GM19324 (cell line): ENCODE results near the gene WASF2.
"Not testable (repeated sequence)": the region's sequence is repeated elsewhere in the genome, so short reads cannot be mapped to it uniquely, and the experiment has no call there.

Source experiments
- ATAC-seq: cut with Tn5 transposase; IDR thresholded peaks from one replicate; pipeline ENCODE4 v1.9.1; 2021; ENCODE audit warnings: mild to moderate bottlenecking, moderate library complexity; ENCODE audit not compliant: unreplicated experiment, low FRiP score

The WASF2 gene

GRCh38 chr1:27489973-27490741, at the start of gene WASF2:
Gene WASF2, minus strand, starts transcription at chr1:27490167. Its CDS starts 61,277 bp downstream, at chr1:27428890.
- peak; percentile 92 for ATAC-seq

GRCh38 chr1:27538793-27539192, 48.8 kb upstream of the WASF2 start:
- no peak for ATAC-seq

- ATAC-seq = not testable (repeated sequence)
Observed at GRCh38 chr1:27538305-27538676, 48.3 kb upstream of the WASF2 start.

GRCh38 chr1:27536767-27537166, 46.8 kb upstream of the WASF2 start:
- no peak for ATAC-seq

- ATAC-seq = no peak
Observed at GRCh38 chr1:27536010-27536757, 46.2 kb upstream of the WASF2 start.

GRCh38 chr1:27535386-27535785, 45.4 kb upstream of the WASF2 start:
- ATAC-seq = no peak

GRCh38 chr1:27531959-27532685, 42.2 kb upstream of the WASF2 start:
- ATAC-seq = no peak

GRCh38 chr1:27530192-27530591, 40.2 kb upstream of the WASF2 start:
- no peak for ATAC-seq

- no peak for ATAC-seq
Observed at GRCh38 chr1:27529704-27530018, 39.7 kb upstream of the WASF2 start.

GRCh38 chr1:27528818-27529703, 39.1 kb upstream of the WASF2 start:
- no peak for ATAC-seq

- ATAC-seq = no peak
Observed at GRCh38 chr1:27527890-27528817, 38.2 kb upstream of the WASF2 start.

GRCh38 chr1:27527223-27527889, 37.4 kb upstream of the WASF2 start:
- no peak for ATAC-seq

GRCh38 chr1:27526569-27527222, 36.7 kb upstream of the WASF2 start:
- no peak for ATAC-seq

GRCh38 chr1:27525296-27526272, 35.6 kb upstream of the WASF2 start:
- ATAC-seq = no peak

- no peak for ATAC-seq
Observed at GRCh38 chr1:27523337-27524020, 33.5 kb upstream of the WASF2 start.

GRCh38 chr1:27522432-27523336, 32.7 kb upstream of the WASF2 start:
- ATAC-seq = no peak
